ENCODE data around the gene TULP4.

DNA sequence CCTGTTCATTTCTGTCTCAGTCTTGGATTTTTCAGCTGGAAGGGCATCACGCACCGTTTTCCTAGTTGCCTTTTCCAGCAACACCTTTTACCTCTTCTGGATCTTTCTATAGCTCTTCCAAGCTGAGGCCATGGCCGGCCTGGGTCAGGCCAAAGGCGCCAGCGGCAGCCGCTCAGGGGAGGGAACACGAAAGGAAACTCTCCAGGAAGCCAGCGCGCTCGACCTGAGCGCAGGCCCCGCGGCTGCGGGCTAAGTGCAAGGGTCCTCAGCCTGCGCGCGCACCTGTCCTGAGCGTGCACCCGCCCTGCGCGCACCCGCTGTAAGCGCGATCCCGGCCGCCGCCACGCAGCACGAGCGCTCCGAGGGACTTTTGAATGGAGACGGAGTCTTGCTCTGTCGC is 203.8 kb downstream of the TULP4 start:
- TF ChIP-seq, protein P1, sequence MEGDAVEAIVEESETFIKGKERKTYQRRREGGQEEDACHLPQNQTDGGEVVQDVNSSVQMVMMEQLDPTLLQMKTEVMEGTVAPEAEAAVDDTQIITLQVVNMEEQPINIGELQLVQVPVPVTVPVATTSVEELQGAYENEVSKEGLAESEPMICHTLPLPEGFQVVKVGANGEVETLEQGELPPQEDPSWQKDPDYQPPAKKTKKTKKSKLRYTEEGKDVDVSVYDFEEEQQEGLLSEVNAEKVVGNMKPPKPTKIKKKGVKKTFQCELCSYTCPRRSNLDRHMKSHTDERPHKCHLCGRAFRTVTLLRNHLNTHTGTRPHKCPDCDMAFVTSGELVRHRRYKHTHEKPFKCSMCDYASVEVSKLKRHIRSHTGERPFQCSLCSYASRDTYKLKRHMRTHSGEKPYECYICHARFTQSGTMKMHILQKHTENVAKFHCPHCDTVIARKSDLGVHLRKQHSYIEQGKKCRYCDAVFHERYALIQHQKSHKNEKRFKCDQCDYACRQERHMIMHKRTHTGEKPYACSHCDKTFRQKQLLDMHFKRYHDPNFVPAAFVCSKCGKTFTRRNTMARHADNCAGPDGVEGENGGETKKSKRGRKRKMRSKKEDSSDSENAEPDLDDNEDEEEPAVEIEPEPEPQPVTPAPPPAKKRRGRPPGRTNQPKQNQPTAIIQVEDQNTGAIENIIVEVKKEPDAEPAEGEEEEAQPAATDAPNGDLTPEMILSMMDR (tag by site-specific recombination; IDR thresholded peaks at IDR 0.05) = no peak
- TF ChIP-seq ZNF514 (tag by site-specific recombination; IDR thresholded peaks at IDR 0.05) (no peak), ZNF23 (tag by site-specific recombination; IDR thresholded peaks at IDR 0.05; ENCODE audit: borderline replicate concordance) (no peak), GLI4 (tag by site-specific recombination; IDR thresholded peaks at IDR 0.05) (no peak), TCF7L2 (IDR thresholded peaks at IDR 0.05; ENCODE audit: borderline replicate concordance, low read depth, low read length) (no peak), ZNF843 (tag by site-specific recombination; IDR thresholded peaks at IDR 0.05) (no peak), SP2 (tag by site-specific recombination; IDR thresholded peaks at IDR 0.05) (no peak), ZNF529 (tag by site-specific recombination; IDR thresholded peaks at IDR 0.05; ENCODE audit: insufficient replicate concordance) (no peak), REPIN1 (tag by site-specific recombination; IDR thresholded peaks at IDR 0.05; ENCODE audit: low read depth) (no peak), OSR2 (tag by site-specific recombination; IDR thresholded peaks at IDR 0.05) (no peak), MEIS1 (CRISPR knock-in tag; IDR thresholded peaks at IDR 0.05; ENCODE audit: borderline replicate concordance) (no peak), ZNF138 (tag by site-specific recombination; IDR thresholded peaks at IDR 0.05; ENCODE audit: borderline replicate concordance) (no peak)
- TF ChIP-seq, protein P2, sequence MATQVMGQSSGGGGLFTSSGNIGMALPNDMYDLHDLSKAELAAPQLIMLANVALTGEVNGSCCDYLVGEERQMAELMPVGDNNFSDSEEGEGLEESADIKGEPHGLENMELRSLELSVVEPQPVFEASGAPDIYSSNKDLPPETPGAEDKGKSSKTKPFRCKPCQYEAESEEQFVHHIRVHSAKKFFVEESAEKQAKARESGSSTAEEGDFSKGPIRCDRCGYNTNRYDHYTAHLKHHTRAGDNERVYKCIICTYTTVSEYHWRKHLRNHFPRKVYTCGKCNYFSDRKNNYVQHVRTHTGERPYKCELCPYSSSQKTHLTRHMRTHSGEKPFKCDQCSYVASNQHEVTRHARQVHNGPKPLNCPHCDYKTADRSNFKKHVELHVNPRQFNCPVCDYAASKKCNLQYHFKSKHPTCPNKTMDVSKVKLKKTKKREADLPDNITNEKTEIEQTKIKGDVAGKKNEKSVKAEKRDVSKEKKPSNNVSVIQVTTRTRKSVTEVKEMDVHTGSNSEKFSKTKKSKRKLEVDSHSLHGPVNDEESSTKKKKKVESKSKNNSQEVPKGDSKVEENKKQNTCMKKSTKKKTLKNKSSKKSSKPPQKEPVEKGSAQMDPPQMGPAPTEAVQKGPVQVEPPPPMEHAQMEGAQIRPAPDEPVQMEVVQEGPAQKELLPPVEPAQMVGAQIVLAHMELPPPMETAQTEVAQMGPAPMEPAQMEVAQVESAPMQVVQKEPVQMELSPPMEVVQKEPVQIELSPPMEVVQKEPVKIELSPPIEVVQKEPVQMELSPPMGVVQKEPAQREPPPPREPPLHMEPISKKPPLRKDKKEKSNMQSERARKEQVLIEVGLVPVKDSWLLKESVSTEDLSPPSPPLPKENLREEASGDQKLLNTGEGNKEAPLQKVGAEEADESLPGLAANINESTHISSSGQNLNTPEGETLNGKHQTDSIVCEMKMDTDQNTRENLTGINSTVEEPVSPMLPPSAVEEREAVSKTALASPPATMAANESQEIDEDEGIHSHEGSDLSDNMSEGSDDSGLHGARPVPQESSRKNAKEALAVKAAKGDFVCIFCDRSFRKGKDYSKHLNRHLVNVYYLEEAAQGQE (tag by site-specific recombination; IDR thresholded peaks at IDR 0.05) = no peak

Data from HEK293 (cell line).